ENCODE measurements around the gene PBLD. TPM values are rescaled to one million over a fixed set of nuclear protein-coding genes. Genes with fewer than 3 reads are reported as not detected.

PBLD gene
- polyA plus RNA-seq, 2 of the 4 experiments (the other 2 are of a cell fraction): 1.8 to 4.2 TPM

GRCh38 chr10:68333440-68334431 lies 1.0 kb upstream of the PBLD start:
- DNase-seq (ENCODE audit: low read depth in 1 of 2, low spot score in 1 of 2) (no peak), ATAC-seq (no peak), FAIRE-seq (no peak)
- 3% methylated on average over 10 of the region's 10 CpGs for WGBS (ENCODE audit: missing lambda C conversion rate)
- CTCF ChIA-PET: interaction anchor here (0.6 to 2.6 kb wide), 7 partner anchors 14 to 479 kb away, joined by 3 to 11 read pairs (median 3); no protein-coding TSS in a partner anchor
- POLR2A ChIA-PET: interaction anchor here (1.0 to 2.1 kb wide), 4 partner anchors 10 to 450 kb away, joined by 3 to 22 read pairs (median 3); partner anchors contain the start of genes RUFY2 and SIRT1
- Histone ChIP-seq H3K4me1 (peaks cover 51% of the 10 kb centered on the region), H3K4me3 (peak overlapping the region; percentile 97), H3K4me2 (peak overlapping the region; percentile 93), H3K9me3 (no peaks in the 10 kb centered on the region), H3K27ac (peak overlapping the region; percentile 99)
- TF ChIP-seq FOSB (CRISPR knock-in tag; IDR thresholded peaks at IDR 0.05) (no peak), HDAC2 (IDR thresholded peaks at IDR 0.05) (no peak), USF2 (IDR thresholded peaks at IDR 0.05) (peak; percentile 73), RNF2 (IDR thresholded peaks at IDR 0.05; ENCODE audit: borderline replicate concordance, low read depth) (no peak), FOXS1 (CRISPR knock-in tag; IDR thresholded peaks at IDR 0.05) (no peak)

- peak overlapping the region; percentile 97 for H3K4me3 ChIP-seq
- DNase-seq (ENCODE audit: low read depth in 1 of 2, low spot score in 1 of 2): no peak
- H3K27ac ChIP-seq: peak overlapping the region; percentile 99
- peak overlapping the region; percentile 93 for H3K4me2 ChIP-seq
- no peaks in the 10 kb centered on the region for H3K9me3 ChIP-seq
- ChIA-PET CTCF (interaction anchor here (0.6 to 2.6 kb wide), 9 partner anchors 15 to 567 kb away, joined by 3 to 11 read pairs (median 3); no protein-coding TSS in a partner anchor), POLR2A (interaction anchor here (0.6 to 2.1 kb wide), 10 partner anchors 9 to 712 kb away, joined by 3 to 22 read pairs (median 5); partner anchors contain the start of genes RUFY2 and SIRT1)
- FAIRE-seq: no peak
- no peak for ATAC-seq
- H3K4me1 ChIP-seq: peaks cover 54% of the 10 kb centered on the region
- peak; percentile 9; the same call in 1 of the 2 replicates for TF ChIP-seq KDM5A (IDR thresholded peaks at IDR 0.05)
- TF ChIP-seq RAD21 (conservative IDR thresholded peaks at IDR 0.05 in 1 of 2, IDR thresholded peaks at IDR 0.05 in 1 of 2): 0 out of 5 replicates have a peak, but pooled peaks of 1 of the 2 experiments have one; percentile 4
- no peak for TF ChIP-seq CBX2 (IDR thresholded peaks at IDR 0.05; ENCODE audit: borderline replicate concordance, low read depth)
- TF ChIP-seq MAZ (IDR thresholded peaks at IDR 0.05; ENCODE audit: borderline replicate concordance, low read depth, low read length): no peak
- WGBS (ENCODE audit: missing lambda C conversion rate): 2% methylated on average over 10 of the region's 10 CpGs
Observed at GRCh38 chr10:68333058-68333395, 299 bp upstream of the PBLD start.

GRCh38 chr10:68331455-68332258 lies 1.1 kb downstream of the PBLD start, which contains the start of gene HNRNPH3:
HNRNPH3 (plus strand) TSS chr10:68332064; CDS start chr10:68337222, 5,158 bp downstream.
- DNase-seq (ENCODE audit: low read depth in 1 of 2, low spot score in 1 of 2) (peak; percentile 90 to 99), FAIRE-seq (peak; percentile 43), ATAC-seq (peak; percentile 81 to 88)
- H3K9me3 ChIP-seq: no peaks in the 10 kb centered on the region
- 1% methylated on average over 43 of the region's 73 CpGs for WGBS (ENCODE audit: missing lambda C conversion rate)
- ChIA-PET POLR2A (interaction anchor here (0.5 to 2.1 kb wide), 23 partner anchors 9 to 544 kb away, joined by 3 to 22 read pairs (median 3); partner anchors contain the start of genes ATOH7, CCAR1, DNAJC12 and HERC4), CTCF (interaction anchor here (0.9 to 2.6 kb wide), 5 partner anchors 17 to 477 kb away, joined by 3 to 11 read pairs (median 4); partner anchors contain the start of gene ATOH7)
- H3K4me3 ChIP-seq: peak within 1 kb of the TSS; percentile 97
- peak within 1 kb of the TSS; percentile 93 for H3K4me2 ChIP-seq
- H3K27ac ChIP-seq: peak within 1 kb of the TSS; percentile 99
- H3K4me1 ChIP-seq: peaks cover 48% of the 10 kb centered on the region
- TF ChIP-seq SREBF2 (IDR thresholded peaks at IDR 0.05) (no peak), TFCP2L1 (CRISPR knock-in tag; IDR thresholded peaks at IDR 0.05) (no peak; the same call in 1 of the 2 replicates), USF2 (IDR thresholded peaks at IDR 0.05) (peak; percentile 83), POLR2AphosphoS2 (conservative IDR thresholded peaks at IDR 0.05; ENCODE audit: low read length) (no peak), ESRRA (IDR thresholded peaks at IDR 0.05; ENCODE audit: borderline replicate concordance, low read length) (no peak), PHF8 (IDR thresholded peaks at IDR 0.05; ENCODE audit: borderline replicate concordance, low read depth) (peak; percentile 58), MYC (IDR thresholded peaks at IDR 0.05; ENCODE audit: borderline replicate concordance, low read length) (peak; percentile 85), MAZ (IDR thresholded peaks at IDR 0.05; ENCODE audit: borderline replicate concordance, low read depth, low read length) (peak; percentile 56; the same call in 1 of the 2 replicates), KDM1A (IDR thresholded peaks at IDR 0.05; ENCODE audit: low read depth) (no peak), CHD4 (IDR thresholded peaks at IDR 0.05; ENCODE audit: borderline replicate concordance) (no peak), NPAS2 (CRISPR knock-in tag; IDR thresholded peaks at IDR 0.05; ENCODE audit: borderline replicate concordance) (no peak), KDM5A (IDR thresholded peaks at IDR 0.05) (no peak), HOXB5 (CRISPR knock-in tag; IDR thresholded peaks at IDR 0.05) (peak; percentile 84), RNF2 (IDR thresholded peaks at IDR 0.05; ENCODE audit: borderline replicate concordance, low read depth) (no peak), POLR2A (IDR thresholded peaks at IDR 0.05; ENCODE audit: low read length) (peak; percentile 97), CTCF (IDR thresholded peaks at IDR 0.05) (no peak), RFX5 (IDR thresholded peaks at IDR 0.05) (0 out of 2 replicates have a peak, but pooled peaks have one; percentile 13), MAX (IDR thresholded peaks at IDR 0.05) (peak; percentile 98), TP53 (CRISPR knock-in tag; IDR thresholded peaks at IDR 0.05) (peak; percentile 27; the same call in 1 of the 2 replicates), CHD2 (IDR thresholded peaks at IDR 0.05; ENCODE audit: low read length, partially characterized antibody) (peak; percentile 100)

Data from A549 (cell line).